ENCODE measurements around the gene AGAP3.

- TF ChIP-seq CTCF (IDR thresholded peaks at IDR 0.05; ENCODE audit: insufficient read depth, low read depth, low read length) (no peak), EZH2 (IDR thresholded peaks at IDR 0.05; ENCODE audit: insufficient read depth, low read length) (no peak)
Measured at GRCh38 chr7:151089893-151090730, 3.8 kb downstream of the AGAP3 start.

Measured in astrocyte (in vitro differentiated cells and primary cell).